Osteocyte (in vitro differentiated cells): ENCODE measurements around the gene ZNF599. TPM values are rescaled to one million over a fixed set of nuclear protein-coding genes. Genes with fewer than 3 reads are reported as not detected.
A peak's percentile ranks its signal among the peaks of the same experiment; 100 is the strongest.

ENCODE experiments used
- DNase-seq: peaks from one replicate; pipeline ENCODE4 v3.0.0; 2021; ENCODE audit warnings: mixed read lengths; ENCODE audit not compliant: unreplicated experiment; ENCODE audit errors: extremely low spot score
- H3K27ac Mint-ChIP-seq: one replicate; pipeline ENCODE4 v1.8.0; 2021; ENCODE audit warnings: mild to moderate bottlenecking, mixed read lengths; ENCODE audit not compliant: unreplicated experiment
- H3K27me3 Mint-ChIP-seq: one replicate; pipeline ENCODE4 v1.8.0; 2021; ENCODE audit warnings: mixed read lengths; ENCODE audit not compliant: unreplicated experiment
- H3K36me3 Mint-ChIP-seq: one replicate; pipeline ENCODE4 v1.8.0; 2021; ENCODE audit warnings: mixed read lengths; ENCODE audit not compliant: unreplicated experiment
- H3K4me1 Mint-ChIP-seq: one replicate; pipeline ENCODE4 v1.8.0; 2021; ENCODE audit warnings: mixed read lengths; ENCODE audit not compliant: unreplicated experiment
- H3K4me3 Mint-ChIP-seq: one replicate; pipeline ENCODE4 v1.8.0; 2021; ENCODE audit warnings: mild to moderate bottlenecking, moderate library complexity, mixed read lengths; ENCODE audit not compliant: unreplicated experiment
- H3K9me3 Mint-ChIP-seq: one replicate; pipeline ENCODE4 v1.8.0; 2021; ENCODE audit warnings: mixed read lengths; ENCODE audit not compliant: unreplicated experiment
- total RNA-seq: library from RNA; stranded (reverse); gene quantifications from 2 replicates; pipeline ENCODE4 v1.2.1, GENCODE V29; 2021
- TF ChIP-seq, protein P1 (sequence below): fragments of 200-600 bp; sonication (generic); IDR thresholded peaks from 2 replicates; pipeline ENCODE4 v1.5.0; 2021; ENCODE audit warnings: antibody characterized with exemption, mild to moderate bottlenecking, moderate library complexity

Gene ZNF599
- total RNA-seq, 1 donor from 2014 or later = 8.7 TPM

DNA sequence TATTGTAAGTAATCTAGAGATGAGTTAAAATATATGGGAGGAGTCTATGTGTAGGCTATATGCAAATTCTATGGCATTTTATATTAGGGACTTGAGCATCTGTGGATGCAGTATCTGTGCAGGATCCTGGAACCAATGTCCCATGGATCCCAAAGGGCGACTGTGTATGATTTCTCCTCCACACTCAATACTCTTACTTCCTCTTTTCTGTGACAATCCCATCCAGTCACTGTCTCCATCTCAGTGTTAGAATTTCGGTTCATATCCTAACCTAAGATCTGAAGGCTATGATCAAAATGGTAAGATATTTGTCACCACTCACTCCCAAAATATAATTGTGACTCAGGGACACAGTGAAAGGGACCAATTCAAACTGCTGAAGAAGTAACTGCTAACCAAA is 15.1 kb upstream of the ZNF599 start:
- TF ChIP-seq, protein P1, sequence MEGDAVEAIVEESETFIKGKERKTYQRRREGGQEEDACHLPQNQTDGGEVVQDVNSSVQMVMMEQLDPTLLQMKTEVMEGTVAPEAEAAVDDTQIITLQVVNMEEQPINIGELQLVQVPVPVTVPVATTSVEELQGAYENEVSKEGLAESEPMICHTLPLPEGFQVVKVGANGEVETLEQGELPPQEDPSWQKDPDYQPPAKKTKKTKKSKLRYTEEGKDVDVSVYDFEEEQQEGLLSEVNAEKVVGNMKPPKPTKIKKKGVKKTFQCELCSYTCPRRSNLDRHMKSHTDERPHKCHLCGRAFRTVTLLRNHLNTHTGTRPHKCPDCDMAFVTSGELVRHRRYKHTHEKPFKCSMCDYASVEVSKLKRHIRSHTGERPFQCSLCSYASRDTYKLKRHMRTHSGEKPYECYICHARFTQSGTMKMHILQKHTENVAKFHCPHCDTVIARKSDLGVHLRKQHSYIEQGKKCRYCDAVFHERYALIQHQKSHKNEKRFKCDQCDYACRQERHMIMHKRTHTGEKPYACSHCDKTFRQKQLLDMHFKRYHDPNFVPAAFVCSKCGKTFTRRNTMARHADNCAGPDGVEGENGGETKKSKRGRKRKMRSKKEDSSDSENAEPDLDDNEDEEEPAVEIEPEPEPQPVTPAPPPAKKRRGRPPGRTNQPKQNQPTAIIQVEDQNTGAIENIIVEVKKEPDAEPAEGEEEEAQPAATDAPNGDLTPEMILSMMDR = no peak
- DNase-seq = no peak
- Mint-ChIP-seq H3K4me1 (no peaks in the 10 kb centered on the region), H3K27ac (no peak overlapping the region), H3K36me3 (no peaks in the 10 kb centered on the region), H3K9me3 (no peaks in the 10 kb centered on the region), H3K27me3 (no peaks in the 10 kb centered on the region), H3K4me3 (no peak overlapping the region)

DNA sequence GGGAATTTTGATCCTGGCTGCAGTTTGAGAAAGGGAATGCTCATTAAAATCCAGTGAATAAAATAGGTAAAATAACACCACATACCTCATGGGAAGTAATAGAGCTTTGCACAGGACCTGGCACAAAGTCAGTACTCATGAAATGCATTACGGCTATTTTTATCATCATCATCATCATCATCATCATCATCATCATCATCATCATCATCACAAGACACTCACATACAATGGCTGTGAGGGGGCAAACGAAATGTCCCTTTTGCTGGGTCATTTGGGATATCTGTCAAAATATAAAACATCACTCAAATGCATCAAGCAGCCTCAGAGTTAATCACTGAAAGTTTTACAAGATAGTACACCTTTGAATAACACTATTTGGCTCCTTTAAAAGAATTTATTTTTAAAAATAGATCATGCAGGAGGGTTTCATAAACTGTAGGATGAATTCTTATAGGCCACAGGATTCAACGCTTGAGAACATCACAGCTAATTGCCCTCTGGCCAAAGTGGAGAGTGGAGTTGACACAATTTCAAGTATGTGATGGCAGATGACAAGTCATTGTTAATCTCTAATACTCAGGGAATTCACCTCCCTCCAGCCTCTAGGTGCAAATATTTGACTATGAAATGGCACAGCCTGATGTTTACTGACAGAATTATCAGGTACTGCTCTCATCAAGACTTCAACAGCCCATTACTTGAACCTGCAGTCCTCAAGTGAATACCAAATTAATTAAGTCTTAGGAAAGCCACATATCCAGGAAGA is 14.2 kb upstream of the ZNF599 start:
- no peaks in the 10 kb centered on the region for H3K36me3 Mint-ChIP-seq
- no peaks in the 10 kb centered on the region for H3K9me3 Mint-ChIP-seq
- no peaks in the 10 kb centered on the region for H3K27me3 Mint-ChIP-seq
- TF ChIP-seq, protein P1 = no peak
- no peak overlapping the region for H3K27ac Mint-ChIP-seq
- H3K4me1 Mint-ChIP-seq = no peaks in the 10 kb centered on the region
- no peak overlapping the region for H3K4me3 Mint-ChIP-seq
- DNase-seq = peak; percentile 6

DNA sequence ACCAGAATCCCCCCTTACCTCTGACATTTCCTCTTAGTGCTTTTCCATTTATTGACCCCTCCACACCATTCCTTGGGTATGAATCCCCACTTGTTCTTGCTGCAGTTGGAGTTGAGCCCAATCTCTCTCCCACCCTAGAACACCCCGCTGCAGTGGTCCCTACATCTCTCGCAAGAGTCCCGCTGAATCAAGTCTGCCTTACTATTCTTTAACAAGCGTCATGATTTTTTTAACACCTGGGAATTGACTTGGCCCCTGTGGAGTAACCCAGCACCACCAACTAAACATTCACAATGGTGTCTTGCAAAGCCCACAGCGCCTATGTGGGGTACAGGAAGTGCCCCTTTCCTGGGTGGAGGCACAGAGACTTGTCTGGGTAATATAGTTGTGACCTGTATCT is 13.2 kb upstream of the ZNF599 start:
- peak; percentile 25 for DNase-seq
- Mint-ChIP-seq H3K4me3 (no peak overlapping the region), H3K4me1 (no peaks in the 10 kb centered on the region), H3K36me3 (no peaks in the 10 kb centered on the region), H3K27ac (no peak overlapping the region), H3K27me3 (no peaks in the 10 kb centered on the region), H3K9me3 (no peaks in the 10 kb centered on the region)
- TF ChIP-seq, protein P1 = no peak

DNA sequence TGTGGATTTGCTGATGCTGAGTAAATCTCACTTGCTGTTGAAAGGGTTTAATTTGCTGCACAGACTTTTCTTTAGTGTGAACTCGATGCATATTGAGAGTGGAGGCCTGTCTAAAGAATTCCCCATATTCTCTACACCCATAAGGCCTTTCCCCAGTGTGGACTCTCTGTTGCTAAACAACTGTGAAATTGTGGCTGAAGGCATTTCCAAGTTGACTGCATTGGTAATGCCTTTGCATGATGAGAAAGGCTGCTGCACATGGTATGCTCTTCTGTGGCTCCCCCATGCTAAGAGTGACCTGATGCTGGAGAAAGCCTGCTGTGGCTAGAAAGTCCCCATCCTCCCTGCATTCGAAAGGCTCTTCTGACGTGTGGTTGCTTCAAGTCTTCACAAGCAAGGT is 6.6 kb upstream of the ZNF599 start:
- Mint-ChIP-seq H3K27ac (no peak overlapping the region), H3K4me3 (no peak overlapping the region), H3K4me1 (no peaks in the 10 kb centered on the region), H3K36me3 (no peaks in the 10 kb centered on the region), H3K27me3 (peaks cover 16% of the 10 kb centered on the region), H3K9me3 (peaks cover 9% of the 10 kb centered on the region)
- DNase-seq = no peak
- TF ChIP-seq, protein P1 = no peak

DNA sequence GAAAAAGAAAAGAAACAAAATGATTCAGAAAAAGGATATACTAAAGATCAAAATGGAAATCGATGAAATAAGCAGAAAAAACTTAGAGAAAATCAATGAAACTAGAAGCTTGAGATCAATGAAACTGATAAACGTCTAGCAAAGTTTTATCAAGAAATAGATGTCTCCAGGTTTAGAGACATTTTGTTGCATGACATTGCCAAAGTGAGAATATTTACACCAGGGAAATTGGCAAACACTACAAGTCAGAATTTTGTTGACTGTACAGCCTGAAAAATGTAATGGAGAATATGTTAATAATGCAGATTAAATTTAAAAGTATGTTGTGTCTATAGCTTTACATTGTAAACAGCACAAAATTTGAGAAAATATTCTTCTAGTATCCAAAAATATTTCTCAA is 5.3 kb upstream of the ZNF599 start:
- H3K27me3 Mint-ChIP-seq = peaks cover 17% of the 10 kb centered on the region
- TF ChIP-seq, protein P1 = no peak
- no peak overlapping the region for H3K27ac Mint-ChIP-seq
- no peaks in the 10 kb centered on the region for H3K36me3 Mint-ChIP-seq
- peaks cover 2% of the 10 kb centered on the region for H3K4me1 Mint-ChIP-seq
- H3K9me3 Mint-ChIP-seq = peaks cover 15% of the 10 kb centered on the region
- no peak for DNase-seq
- no peak overlapping the region for H3K4me3 Mint-ChIP-seq
